Large intestine (tissue), 3 donors: Measurements from ENCODE around the gene SERPINC1. TPM values are rescaled to one million over a fixed set of nuclear protein-coding genes. Genes with fewer than 3 reads are reported as not detected.
A peak's percentile ranks its signal among the peaks of the same experiment; 100 is the strongest.

ENCODE experiments used
- DNase-seq, 2 donors: peaks; one replicate each; pipeline versions ENCODE4 v3.0.0 to v3.0.0-alpha.2; 2013
- H3K27ac ChIP-seq: one replicate; pipeline ENCODE4 v1.5.1; 2013; ENCODE audit warnings: low read length
- H3K27me3 ChIP-seq: 2 replicates; pipeline ENCODE4 v1.6.1; 2013; ENCODE audit warnings: low read length; ENCODE audit not compliant: control insufficient read depth, insufficient read depth
- H3K36me3 ChIP-seq: 2 replicates; pipeline ENCODE4 v1.6.1; 2013; ENCODE audit warnings: low read length; ENCODE audit not compliant: control insufficient read depth, insufficient read depth
- H3K4me1 ChIP-seq: one replicate; pipeline ENCODE4 v1.6.1; 2013; ENCODE audit warnings: low read length; ENCODE audit not compliant: control insufficient read depth, insufficient read depth
- H3K4me3 ChIP-seq: one replicate; pipeline ENCODE4 v1.5.1; 2013; ENCODE audit warnings: low read length
- H3K9me3 ChIP-seq: one replicate; pipeline ENCODE4 v1.6.1; 2013; ENCODE audit warnings: mild to moderate bottlenecking, low read depth, low read length, moderate library complexity; ENCODE audit not compliant: control insufficient read depth
- WGBS: methylation state at CpG from one replicate; pipeline ENCODE4 v1.1.5; 2013; ENCODE audit warnings: low lambda C conversion rate; ENCODE audit not compliant: insufficient coverage; 5-methylcytosine and 5-hydroxymethylcytosine counted together
- polyA plus RNA-seq: library from polyadenylated mRNA; unstranded; fragments of 120-200 nt; gene quantifications from one replicate; pipeline ENCODE4 v1.2.1, GENCODE V29; 2013

Gene SERPINC1
- polyA plus RNA-seq, 1 donor = 0.54 TPM

DNA sequence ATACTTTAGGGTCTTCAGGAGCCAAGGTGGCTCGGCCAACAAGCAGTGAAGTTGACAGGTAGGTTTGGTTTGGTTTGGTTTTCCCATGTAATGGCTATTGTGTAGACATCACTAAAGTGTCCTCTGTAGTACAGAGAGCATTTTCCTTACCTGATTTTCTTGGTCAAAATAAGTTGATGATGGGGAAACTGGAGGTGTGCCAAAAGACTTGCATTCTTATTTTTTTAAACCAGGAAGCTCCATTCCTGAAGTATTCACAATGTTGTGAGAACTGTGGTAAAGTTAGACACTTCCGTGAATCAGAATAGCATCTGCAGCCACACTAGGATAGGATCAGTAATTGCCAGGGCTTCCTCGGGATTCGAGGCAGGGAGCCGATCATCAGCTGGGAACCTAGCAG is 46.0 kb downstream of the SERPINC1 start:
- Histone ChIP-seq H3K4me1 (peaks cover 15% of the 10 kb centered on the region), H3K27ac (no peak overlapping the region)

DNA sequence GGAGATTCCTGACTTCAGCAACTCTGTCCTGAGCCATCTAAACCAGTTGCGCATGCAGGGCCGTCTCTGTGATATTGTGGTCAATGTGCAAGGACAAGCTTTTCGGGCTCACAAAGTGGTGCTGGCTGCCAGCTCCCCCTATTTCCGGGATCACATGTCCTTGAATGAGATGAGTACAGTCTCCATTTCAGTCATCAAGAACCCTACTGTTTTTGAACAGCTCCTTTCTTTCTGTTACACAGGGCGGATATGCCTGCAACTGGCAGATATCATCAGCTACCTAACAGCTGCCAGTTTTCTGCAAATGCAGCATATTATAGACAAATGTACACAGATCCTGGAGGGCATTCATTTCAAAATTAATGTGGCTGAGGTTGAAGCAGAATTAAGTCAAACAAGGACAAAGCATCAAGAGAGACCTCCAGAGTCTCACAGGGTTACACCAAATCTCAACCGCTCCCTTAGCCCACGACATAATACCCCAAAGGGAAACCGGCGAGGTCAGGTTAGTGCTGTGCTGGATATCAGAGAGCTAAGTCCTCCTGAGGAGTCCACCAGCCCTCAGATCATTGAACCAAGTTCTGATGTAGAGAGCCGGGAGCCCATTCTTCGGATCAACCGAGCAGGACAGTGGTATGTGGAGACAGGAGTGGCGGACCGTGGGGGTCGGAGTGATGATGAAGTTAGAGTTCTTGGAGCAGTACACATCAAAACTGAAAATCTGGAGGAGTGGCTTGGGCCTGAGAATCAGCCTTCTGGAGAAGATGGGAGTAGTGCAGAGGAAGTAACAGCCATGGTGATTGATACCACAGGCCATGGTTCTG is 46.7 kb downstream of the SERPINC1 start:
- H3K36me3 ChIP-seq = peaks cover 22% of the 10 kb centered on the region
- WGBS = no CpG with 5 or more reads among the region's 15 CpGs
- peak overlapping the region; percentile 99 for H3K27ac ChIP-seq
- H3K9me3 ChIP-seq = no peaks in the 10 kb centered on the region
- H3K4me3 ChIP-seq = no peak overlapping the region
- peak in 1 of 2 donors; percentile 42 for DNase-seq
- no peaks in the 10 kb centered on the region for H3K27me3 ChIP-seq
- H3K4me1 ChIP-seq = peaks cover 15% of the 10 kb centered on the region

More for the DNA sequence above, 46.0 kb downstream of the SERPINC1 start:
- Histone ChIP-seq H3K4me3 (no peak overlapping the region), H3K9me3 (no peaks in the 10 kb centered on the region), H3K27me3 (no peaks in the 10 kb centered on the region), H3K36me3 (peaks cover 19% of the 10 kb centered on the region)
- 100% methylated on average over 1 of the region's 5 CpGs for WGBS
- no peak for DNase-seq

DNA sequence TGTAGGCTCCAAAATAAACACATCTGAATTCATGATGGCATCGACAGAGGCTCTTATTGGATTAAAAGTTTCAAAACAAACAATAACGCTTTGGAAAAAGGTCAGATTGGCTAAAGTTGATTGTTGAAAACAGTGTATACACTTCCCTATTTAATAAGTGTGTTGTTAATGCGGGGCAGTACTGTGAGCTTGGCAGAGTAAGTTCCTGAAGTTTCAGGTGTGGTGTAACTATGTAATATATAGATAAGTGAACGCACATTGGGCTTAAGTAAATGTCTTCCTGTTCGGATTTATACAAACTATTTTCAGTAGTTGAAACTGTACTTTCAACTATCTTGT is 48.1 kb downstream of the SERPINC1 start:
- Histone ChIP-seq H3K4me1 (peaks cover 15% of the 10 kb centered on the region), H3K4me3 (peak overlapping the region; percentile 88), H3K36me3 (peaks cover 34% of the 10 kb centered on the region), H3K27me3 (no peaks in the 10 kb centered on the region), H3K27ac (peak overlapping the region; percentile 99), H3K9me3 (no peaks in the 10 kb centered on the region)
- no peak for DNase-seq
- 0% methylated on average over 1 of the region's 5 CpGs for WGBS

DNA sequence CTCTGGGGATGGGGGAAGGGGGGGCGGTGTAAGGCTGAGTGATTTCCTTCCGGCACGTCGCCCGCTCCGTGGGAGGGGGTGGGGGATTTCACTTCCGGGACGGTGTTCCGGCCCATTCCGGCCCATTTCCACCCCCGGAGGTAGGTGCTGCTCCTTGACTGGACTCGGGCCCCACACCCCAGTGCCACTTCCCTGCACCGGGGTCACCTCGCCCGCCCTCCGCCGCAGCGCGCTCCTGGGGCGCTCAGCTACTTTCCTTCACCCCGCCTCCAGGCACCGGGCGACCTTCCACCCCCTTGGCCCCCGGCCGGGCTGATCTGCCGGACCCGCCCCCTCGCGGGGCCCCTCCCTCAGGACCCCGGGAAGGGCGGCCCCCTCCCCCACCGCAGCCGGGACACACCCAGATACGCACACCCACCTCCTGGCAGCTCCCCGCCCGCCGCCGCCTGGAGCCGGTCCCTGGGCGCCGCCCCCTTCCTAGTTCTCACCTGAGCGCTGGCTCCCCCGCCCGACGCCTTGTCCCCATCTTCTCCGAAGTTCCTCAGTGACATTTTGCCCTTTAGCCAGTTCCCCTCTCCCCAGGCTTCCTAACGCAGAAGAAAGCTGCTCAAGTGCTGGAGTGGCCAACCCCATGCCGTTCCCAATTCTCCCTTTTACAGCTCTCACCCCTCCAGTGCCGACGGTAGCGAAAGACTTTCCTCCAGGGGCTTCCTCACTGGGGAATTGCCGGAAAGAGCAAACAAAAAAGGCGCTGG is 48.7 kb downstream of the SERPINC1 start, which contains the start of gene ZBTB37:
TSS of gene ZBTB37 (plus strand) at position 115 of the 755 bp plus-strand sequence. CDS start 1,846 bp downstream, outside the sequence.
- Histone ChIP-seq H3K27me3 (no peaks in the 10 kb centered on the region), H3K4me1 (peaks cover 15% of the 10 kb centered on the region), H3K9me3 (no peaks in the 10 kb centered on the region), H3K4me3 (peak within 1 kb of the TSS; percentile 88), H3K27ac (peak within 1 kb of the TSS; percentile 99), H3K36me3 (peaks cover 38% of the 10 kb centered on the region)
- no CpG with 5 or more reads among the region's 53 CpGs for WGBS
- peak; percentile 93 to 98 for DNase-seq

- Histone ChIP-seq H3K4me1 (peaks cover 15% of the 10 kb centered on the region), H3K9me3 (no peaks in the 10 kb centered on the region), H3K36me3 (peaks cover 43% of the 10 kb centered on the region), H3K27ac (peak within 1 kb of the TSS; percentile 99), H3K4me3 (peak within 1 kb of the TSS; percentile 88), H3K27me3 (no peaks in the 10 kb centered on the region)
- DNase-seq = peak; percentile 100
- WGBS = no CpG with 5 or more reads among the region's 30 CpGs
These were observed 49.3 kb downstream of the SERPINC1 start, which contains the start of gene GAS5 for GRCh38 chr1:173867753-173868265. Gene GAS5, minus strand, starts transcription at chr1:173867989.

DNA sequence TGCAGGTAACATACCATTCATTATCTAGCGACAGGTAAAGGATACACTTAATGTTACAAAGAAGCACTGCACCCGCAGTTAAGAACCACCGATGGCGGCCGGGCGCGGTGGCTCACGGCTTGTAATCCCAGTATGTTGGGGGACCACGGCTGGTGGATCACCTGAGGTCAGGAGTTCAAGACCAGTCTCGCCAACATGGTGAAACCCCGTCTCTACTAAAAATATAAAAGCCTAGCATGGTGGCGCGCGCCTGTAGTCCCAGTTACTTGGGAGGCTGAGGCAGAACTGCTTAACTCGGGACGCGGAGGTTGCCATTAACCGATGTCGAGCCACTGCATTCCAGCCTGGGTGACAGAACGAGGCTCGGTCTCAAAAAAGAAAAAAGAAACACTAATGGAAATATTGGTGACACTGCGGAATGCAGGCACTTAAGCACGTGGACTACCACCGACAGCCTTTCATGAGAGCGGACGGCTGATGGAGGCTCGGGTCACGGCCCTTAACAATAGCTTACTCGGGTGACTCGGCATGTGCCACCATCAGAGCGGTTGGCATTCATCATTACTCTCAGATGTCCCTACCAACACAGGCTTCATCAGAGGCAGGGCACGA is 49.9 kb downstream of the SERPINC1 start:
- WGBS = no CpG with 5 or more reads among the region's 32 CpGs
- peaks cover 48% of the 10 kb centered on the region for H3K36me3 ChIP-seq
- peak overlapping the region; percentile 88 for H3K4me3 ChIP-seq
- H3K4me1 ChIP-seq = peaks cover 15% of the 10 kb centered on the region
- H3K27ac ChIP-seq = peak overlapping the region; percentile 84
- DNase-seq = no peak
- H3K27me3 ChIP-seq = no peaks in the 10 kb centered on the region
- H3K9me3 ChIP-seq = no peaks in the 10 kb centered on the region

GRCh38 chr1:173866413-173867115 is 50.6 kb downstream of the SERPINC1 start:
- no peaks in the 10 kb centered on the region for H3K27me3 ChIP-seq

DNA sequence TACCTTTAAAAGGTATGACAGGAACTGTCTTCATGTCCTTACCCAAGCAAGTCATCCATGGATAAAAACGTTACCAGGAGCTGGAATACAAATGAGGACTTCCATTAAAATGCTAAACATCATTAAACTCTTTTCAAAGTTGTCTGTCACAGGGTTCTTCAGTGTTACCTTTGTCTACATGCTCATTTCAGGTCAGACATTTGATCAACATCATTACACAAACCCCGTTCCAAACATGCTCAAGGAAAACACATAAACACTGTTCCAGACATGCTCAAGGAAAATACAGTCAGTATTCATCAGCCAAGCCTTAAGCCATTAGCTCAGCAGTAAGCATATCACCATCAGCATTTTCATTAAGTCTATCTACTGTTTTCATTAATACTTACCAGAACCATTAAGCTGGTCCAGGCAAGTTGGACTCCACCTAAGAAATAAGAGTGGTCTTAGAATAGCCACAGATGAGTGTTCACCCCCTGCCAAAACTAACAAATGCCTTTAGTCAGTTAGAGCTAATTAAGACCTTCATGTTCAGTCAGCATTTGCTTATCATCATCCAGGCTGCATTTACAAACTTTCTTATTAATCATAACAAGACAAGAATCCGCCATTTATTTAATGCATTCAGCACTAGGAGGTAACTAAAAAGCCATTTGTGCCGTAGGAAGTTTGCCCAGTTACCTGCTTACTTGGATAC is 51.5 kb downstream of the SERPINC1 start:
- Histone ChIP-seq H3K27me3 (no peaks in the 10 kb centered on the region), H3K27ac (peak overlapping the region; percentile 84), H3K4me3 (peak overlapping the region; percentile 88), H3K9me3 (no peaks in the 10 kb centered on the region), H3K4me1 (peaks cover 14% of the 10 kb centered on the region), H3K36me3 (peaks cover 45% of the 10 kb centered on the region)
- no CpG with 5 or more reads among the region's 4 CpGs for WGBS
- DNase-seq = no peak

More at GRCh38 chr1:173866413-173867115, 50.6 kb downstream of the SERPINC1 start:
- Histone ChIP-seq H3K4me1 (peaks cover 15% of the 10 kb centered on the region), H3K9me3 (no peaks in the 10 kb centered on the region), H3K27ac (peak overlapping the region; percentile 84), H3K4me3 (peak overlapping the region; percentile 88), H3K36me3 (peaks cover 52% of the 10 kb centered on the region)
- 0% methylated on average over 1 of the region's 2 CpGs for WGBS
- DNase-seq = peak in 1 of 2 donors; percentile 9

DNA sequence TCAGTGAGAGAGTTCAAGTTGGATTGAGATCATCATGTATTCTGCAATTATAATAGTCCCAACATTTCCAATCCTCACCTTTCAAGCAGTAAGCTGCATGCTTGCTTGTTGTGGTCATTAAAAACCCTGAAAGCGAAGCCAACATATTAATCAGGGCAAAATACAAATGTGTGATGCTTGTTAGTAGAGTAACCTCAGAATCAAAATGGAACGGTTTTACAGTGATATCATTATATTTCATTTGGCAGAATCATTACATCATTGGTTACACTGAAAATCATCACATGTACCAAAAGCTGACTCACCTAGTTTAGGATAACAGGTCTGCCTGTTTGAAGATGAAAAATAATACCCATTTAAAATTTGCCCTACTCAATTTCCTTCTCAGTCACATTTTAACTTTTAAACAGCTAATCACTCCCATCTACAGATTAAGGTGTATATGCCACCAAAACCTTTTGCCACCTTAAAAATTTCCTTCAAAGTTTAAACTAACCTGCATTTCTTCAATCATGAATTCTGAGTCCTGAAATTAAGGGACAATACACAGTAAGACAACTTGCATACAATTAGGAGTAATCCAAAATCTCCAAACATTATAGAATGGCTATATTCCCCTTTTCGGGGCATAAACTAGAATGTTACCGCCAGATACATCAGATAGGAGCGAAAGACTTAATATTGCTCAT is 52.8 kb downstream of the SERPINC1 start:
- no peak overlapping the region for H3K4me3 ChIP-seq
- peaks cover 48% of the 10 kb centered on the region for H3K36me3 ChIP-seq
- H3K27ac ChIP-seq = no peak overlapping the region
- WGBS = no CpG with 5 or more reads among the region's 5 CpGs
- peaks cover 6% of the 10 kb centered on the region for H3K4me1 ChIP-seq
- H3K9me3 ChIP-seq = no peaks in the 10 kb centered on the region
- DNase-seq = no peak
- H3K27me3 ChIP-seq = no peaks in the 10 kb centered on the region
